HG03045 (cell line): ENCODE measurements around the gene EFNB1.
"Not testable (repeated sequence)": the region's sequence is repeated elsewhere in the genome, so short reads cannot be mapped to it uniquely, and the experiment has no call there.

Experiments used
- ATAC-seq: cut with Tn5 transposase; IDR thresholded peaks from one replicate; pipeline ENCODE4 v1.9.1; 2021; ENCODE audit warnings: mild to moderate bottlenecking, moderate library complexity; ENCODE audit not compliant: unreplicated experiment

The EFNB1 gene

GRCh38 chrX:68828740-68829581 is at the start of gene EFNB1:
EFNB1 (plus strand) TSS chrX:68829021; CDS start chrX:68829777, 756 bp downstream.
- ATAC-seq: peak; percentile 95

GRCh38 chrX:68781295-68781694 is 47.5 kb upstream of the EFNB1 start:
- not testable (repeated sequence) for ATAC-seq

GRCh38 chrX:68784816-68785215 is 44.0 kb upstream of the EFNB1 start:
- no peak for ATAC-seq

DNA sequence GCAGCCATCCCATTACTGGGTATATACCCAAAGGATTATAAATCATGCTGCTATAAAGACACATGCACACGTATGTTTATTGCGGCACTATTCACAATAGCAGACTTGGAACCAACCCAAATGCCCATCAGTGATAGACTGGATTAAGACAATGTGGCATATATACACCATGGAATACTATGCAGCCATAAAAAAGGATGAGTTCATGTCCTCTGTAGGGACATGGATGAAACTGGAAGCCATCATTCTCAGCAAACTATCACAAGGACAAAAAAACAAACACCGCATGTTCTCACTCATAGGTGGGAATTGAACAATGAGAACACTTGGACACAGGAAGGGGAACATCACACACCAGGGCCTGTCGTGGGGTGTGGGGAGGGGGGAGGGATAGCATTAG is 42.2 kb upstream of the EFNB1 start:
- ATAC-seq: not testable (repeated sequence)

DNA sequence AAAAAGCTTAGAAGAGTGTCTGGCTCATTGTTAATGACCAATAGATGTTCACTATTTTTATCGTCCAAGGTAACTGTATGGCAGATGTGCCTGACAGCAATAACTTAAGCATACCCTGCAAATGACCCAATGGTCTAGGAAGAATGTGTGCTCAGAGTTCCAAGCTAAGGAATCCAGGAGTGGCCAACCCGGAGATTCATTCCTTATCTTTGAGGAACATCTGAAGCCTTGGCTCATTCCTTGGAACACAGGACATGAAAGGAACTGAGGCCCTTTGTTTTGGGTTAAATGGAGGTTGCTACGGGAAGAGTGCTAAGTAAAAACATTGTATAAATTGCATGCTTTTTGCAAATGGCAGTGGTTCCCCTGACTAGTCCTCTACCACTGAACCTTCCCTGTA is 38.9 kb upstream of the EFNB1 start:
- no peak for ATAC-seq

- no peak for ATAC-seq
Observed at GRCh38 chrX:68792083-68792482, 36.7 kb upstream of the EFNB1 start.

DNA sequence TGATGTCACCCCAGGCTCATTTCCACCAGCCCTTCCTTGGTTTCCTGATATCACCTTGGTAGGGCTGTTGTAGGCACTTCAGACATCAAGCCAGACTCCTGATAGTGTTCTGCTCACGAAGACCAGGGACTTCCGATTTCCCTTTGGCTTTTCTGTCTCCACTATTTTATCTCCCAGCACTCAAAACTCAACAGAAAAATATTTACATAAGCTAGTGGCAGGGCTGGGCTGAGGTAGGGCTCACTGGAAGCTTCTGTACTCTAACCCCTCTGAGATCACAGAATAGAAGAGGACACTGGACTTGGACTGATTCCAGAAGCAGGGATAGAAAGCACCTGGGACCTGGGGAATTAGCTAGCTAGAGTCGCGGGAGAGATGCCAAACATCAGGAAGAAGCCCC is 34.4 kb upstream of the EFNB1 start:
- ATAC-seq: no peak

DNA sequence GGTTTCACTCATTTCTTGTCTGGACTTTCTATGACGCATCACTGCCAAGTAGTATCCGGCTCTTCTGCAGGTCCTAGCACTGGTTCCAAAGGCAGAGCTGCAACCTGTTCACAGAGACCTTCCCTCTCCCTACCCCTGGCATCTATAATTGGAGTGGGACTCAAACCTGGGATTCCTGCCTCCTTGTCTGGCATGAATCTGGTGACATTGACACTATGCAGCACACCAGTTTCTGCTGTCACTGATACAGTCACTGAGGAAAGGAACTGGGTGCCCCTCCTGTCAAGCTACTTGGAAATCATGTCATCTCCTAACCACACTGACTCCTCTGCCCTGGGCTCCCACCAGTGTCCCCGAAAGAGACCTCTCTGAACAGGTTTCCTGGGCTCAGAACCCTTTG is 33.1 kb upstream of the EFNB1 start:
- no peak for ATAC-seq

DNA sequence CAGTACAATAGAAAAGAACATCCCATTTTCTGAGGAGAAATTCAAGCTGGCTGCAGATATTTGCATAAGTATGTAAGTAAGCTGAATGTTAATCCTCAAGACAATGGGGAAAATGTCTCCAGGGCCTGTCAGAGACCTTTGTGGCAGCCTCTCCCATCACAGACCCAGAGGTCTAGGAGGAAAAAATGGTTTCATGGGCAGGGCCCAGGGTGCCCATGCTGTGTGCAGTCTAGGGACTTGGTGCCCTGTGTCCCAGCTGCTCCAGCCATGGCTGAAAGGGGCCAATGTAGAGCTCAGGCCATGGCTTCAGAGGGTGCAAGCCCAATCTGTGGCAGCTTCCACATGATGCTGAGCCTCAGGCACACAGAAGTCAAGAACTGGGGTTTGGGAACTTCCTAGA is 30.4 kb upstream of the EFNB1 start:
- ATAC-seq: not testable (repeated sequence)

DNA sequence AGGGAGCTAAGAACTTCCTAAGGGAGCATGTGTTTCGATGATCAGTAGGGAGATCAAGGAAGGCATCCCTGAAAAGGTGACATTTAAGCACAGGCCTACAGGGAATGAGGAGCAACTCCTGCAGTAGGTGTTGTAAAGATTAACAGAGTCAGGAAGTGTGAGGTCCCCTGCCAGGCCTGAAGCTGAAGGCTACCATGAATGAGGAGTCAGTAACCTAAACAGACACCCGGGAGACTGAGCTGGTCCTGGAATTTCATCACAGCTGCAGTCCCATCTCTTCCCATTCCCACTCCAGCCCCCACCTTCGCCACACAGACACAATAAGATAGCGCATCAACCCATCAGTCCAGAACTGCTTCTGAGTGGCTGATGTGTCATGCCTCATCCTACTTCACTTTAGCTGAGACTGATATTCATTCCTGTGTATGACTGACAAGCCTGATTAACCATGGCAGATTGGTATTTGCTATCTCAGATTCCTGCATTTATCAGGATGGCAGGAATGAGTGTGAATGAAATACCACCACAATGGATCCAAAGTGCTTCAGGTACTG is 27.0 kb upstream of the EFNB1 start:
- no peak for ATAC-seq

DNA sequence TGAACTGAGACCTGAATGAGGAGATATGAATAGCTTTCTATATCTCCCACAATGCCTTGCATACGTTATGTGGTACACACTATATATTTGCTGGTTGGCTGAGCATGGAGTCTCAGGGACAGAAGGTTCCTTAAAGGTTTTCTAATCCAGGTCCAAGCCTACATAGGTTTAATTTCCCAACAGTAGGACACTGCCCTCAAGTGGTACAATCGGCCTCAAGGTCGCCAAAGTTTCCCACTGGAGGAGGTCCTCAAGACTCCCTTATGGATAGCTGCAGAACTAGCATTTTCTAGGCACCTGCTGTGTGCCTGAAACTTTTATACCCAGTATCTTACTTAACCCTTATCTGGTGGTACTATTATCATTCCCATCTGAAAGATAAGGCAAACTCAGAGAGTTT is 21.0 kb upstream of the EFNB1 start:
- no peak for ATAC-seq

GRCh38 chrX:68808686-68809357 is 20.0 kb upstream of the EFNB1 start:
- no peak for ATAC-seq

DNA sequence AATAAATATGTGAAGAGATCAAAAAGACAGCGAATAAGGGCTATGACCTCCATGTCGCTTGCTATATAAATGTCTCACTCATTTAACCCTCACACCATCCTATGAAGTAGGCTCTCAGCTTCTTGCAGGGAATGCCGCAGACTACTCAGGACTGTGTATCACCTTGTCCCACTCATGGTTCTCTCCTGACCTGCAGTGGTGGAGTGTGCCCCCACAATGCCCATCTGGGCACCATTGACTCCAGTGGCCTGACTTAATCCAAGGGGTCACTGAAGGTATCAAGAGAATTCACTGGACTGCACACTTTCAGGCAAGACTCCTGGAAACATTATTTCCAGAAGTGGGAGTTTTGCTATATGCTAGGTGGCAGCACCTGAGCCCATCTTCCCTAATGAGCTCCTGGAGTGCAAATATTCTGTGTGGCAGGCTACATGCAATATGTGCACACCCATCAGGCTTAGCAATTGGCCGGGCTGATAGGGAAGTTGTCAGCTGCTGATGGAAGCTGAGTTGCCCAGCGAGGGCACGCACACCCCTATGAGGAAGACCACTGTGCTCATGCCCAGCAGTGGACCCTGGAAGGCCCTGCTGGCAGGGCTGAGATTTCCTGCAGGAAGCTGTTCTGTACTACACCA is 8.2 kb upstream of the EFNB1 start:
- ATAC-seq: no peak

DNA sequence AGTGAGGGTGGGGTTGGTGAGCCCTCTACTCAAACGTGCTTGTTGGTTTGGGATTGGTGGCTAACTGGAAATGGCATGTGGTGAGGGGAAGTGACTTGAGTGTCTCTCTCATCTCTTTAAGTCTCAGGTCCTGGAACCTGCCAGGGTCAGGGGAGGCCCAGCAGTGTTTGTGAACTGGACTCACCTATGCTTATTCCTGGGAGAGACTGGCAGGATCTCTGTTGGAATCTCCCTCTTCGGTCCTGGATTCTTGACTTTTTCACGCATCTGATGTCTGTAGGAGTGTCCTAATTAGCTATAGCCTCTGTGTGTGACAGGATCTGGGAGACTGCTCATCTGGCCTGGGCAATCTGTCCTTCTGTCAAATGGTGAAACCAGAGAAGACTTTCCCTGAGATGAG is 7.2 kb upstream of the EFNB1 start:
- no peak for ATAC-seq

GRCh38 chrX:68822641-68823410 is 6.0 kb upstream of the EFNB1 start:
- ATAC-seq: no peak

- ATAC-seq: no peak
Observed at GRCh38 chrX:68823413-68824151, 5.2 kb upstream of the EFNB1 start.

GRCh38 chrX:68824152-68824433 is 4.7 kb upstream of the EFNB1 start:
- no peak for ATAC-seq

GRCh38 chrX:68824565-68825125 is 4.2 kb upstream of the EFNB1 start:
- ATAC-seq: no peak

DNA sequence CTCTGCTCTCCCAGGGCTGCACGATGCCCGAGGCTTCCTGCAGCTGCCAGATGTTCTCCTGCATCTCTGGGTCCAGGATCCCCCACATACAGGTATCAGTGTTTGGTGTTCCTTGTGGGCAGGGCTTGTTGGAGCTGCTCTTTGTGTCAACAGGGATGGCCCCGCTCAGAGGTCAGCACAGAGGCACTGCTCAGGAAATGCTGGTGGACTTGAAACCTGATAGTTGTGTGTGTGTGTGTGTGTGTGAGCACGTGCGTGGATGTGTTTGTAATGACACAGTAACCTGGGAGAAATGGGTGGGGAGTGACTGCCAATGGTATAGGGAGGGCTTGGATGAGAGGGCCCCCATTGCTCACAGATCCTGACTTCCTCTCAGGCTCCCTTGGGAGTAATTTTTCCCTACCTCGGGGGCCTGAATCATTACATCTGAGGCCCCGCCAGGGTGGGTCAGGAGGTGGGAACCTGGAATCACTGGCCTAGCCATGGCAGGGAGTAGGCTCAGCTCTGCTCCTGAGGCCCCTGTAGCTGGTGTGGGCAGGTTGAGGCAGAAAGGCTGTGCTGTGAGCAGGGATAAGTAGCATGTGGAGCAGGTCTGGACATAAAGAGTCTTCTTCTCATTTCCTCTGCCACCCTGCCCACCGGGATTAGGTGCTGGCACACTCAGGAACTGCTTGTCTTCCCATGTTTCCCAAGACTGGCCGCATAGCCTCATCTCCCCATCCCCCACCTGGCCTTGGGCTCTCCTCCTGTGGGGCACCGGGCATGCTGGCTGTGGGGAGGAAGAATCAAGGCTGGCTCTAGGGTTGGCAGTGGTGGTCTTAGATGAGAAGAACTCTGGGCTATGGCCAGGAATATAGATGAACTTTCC is 2.5 kb upstream of the EFNB1 start:
- no peak for ATAC-seq
